MCF 10A (cell line): ENCODE measurements around the gene APBB2. TPM values are rescaled to one million over a fixed set of nuclear protein-coding genes. Genes with fewer than 3 reads are reported as not detected.

Experiments used
- BruUV-seq: library from RNA; stranded (reverse); fragments of 400-500 nt; replicated peaks from 2 replicates; lab custom pipeline; 2021; lab: Mats Ljungman, UMichigan
- CTCF ChIA-PET: fragments of 300-600 bp; sonication (Branson Sonifier 250); formaldehyde crosslinking; extraction: SDS; loops from one replicate; lab custom pipeline; 2021; ENCODE audit warnings: antibody characterized with exemption, inconsistent platforms; lab: Yijun Ruan, JAX
- POLR2A ChIA-PET: fragments of 300-600, 350-650 bp; sonication (Branson Sonifier 250); formaldehyde crosslinking; extraction: SDS; loops from one replicate; lab custom pipeline; 2020; ENCODE audit warnings: antibody characterized with exemption, inconsistent platforms; lab: Yijun Ruan, JAX
- DNase-seq: peaks from one replicate; pipeline ENCODE4 v3.0.0-alpha.2; 2018; ENCODE audit not compliant: unreplicated experiment
- H3K27ac Mint-ChIP-seq: one replicate; pipeline ENCODE4 v1.8.0; 2022; ENCODE audit warnings: mild to moderate bottlenecking, low read depth, mixed read lengths; ENCODE audit not compliant: unreplicated experiment
- H3K27me3 Mint-ChIP-seq: one replicate; pipeline ENCODE4 v1.8.0; 2022; ENCODE audit warnings: mixed read lengths; ENCODE audit not compliant: insufficient read depth, unreplicated experiment
- H3K36me3 Mint-ChIP-seq: one replicate; pipeline ENCODE4 v1.8.0; 2022; ENCODE audit warnings: mild to moderate bottlenecking, moderate library complexity, mixed read lengths; ENCODE audit not compliant: insufficient read depth, unreplicated experiment
- H3K4me1 Mint-ChIP-seq: one replicate; pipeline ENCODE4 v1.8.0; 2022; ENCODE audit warnings: mixed read lengths; ENCODE audit not compliant: insufficient read depth, unreplicated experiment
- H3K4me3 Mint-ChIP-seq: one replicate; pipeline ENCODE4 v1.8.0; 2022; ENCODE audit warnings: mild to moderate bottlenecking, moderate library complexity, mixed read lengths; ENCODE audit not compliant: unreplicated experiment
- H3K9me3 Mint-ChIP-seq: one replicate; pipeline ENCODE4 v1.8.0; 2022; ENCODE audit warnings: mixed read lengths; ENCODE audit not compliant: unreplicated experiment
- CTCF ChIP-seq: fragments of 200-600 bp; IDR thresholded peaks from one replicate; pipeline ENCODE4 v1.8.0; 2022; ENCODE audit warnings: antibody characterized with exemption, mild to moderate bottlenecking; ENCODE audit not compliant: unreplicated experiment
- intact Hi-C: fragments of 100-400 bp; cut with micrococcal nuclease; formaldehyde crosslinking; loops from 2 replicates; pipeline ENCODE4 v1.14.1; 2022
- total RNA-seq: library from RNA; stranded (reverse); gene quantifications from 2 replicates; pipeline ENCODE4 v1.2.3, GENCODE V29; 2022

APBB2 gene
- total RNA-seq, 1 experiment from 2014 or later, result 201 TPM

GRCh38 chr4:41205854-41206460 lies 8.4 kb downstream of the APBB2 start:
- Mint-ChIP-seq H3K4me3 (no peak overlapping the region), H3K9me3 (no peaks in the 10 kb centered on the region), H3K27ac (peak overlapping the region; percentile 31), H3K27me3 (no peaks in the 10 kb centered on the region), H3K36me3 (peaks cover 18% of the 10 kb centered on the region), H3K4me1 (peaks cover 79% of the 10 kb centered on the region)
- no TSS peak for BruUV-seq
- intact Hi-C loops, result no loop called here
- no peak for DNase-seq
- ChIA-PET POLR2A (interaction anchor here (0.5 to 11.0 kb wide), 10 partner anchors 10 to 229 kb away, joined by 3 to 113 read pairs (median 6); no protein-coding TSS in a partner anchor), CTCF (interaction anchor here (0.9 to 1.4 kb wide), 2 partner anchors 73 to 94 kb away, joined by 3 read pairs; no protein-coding TSS in a partner anchor)
- TF ChIP-seq CTCF, result no peak

- POLR2A ChIA-PET, result interaction anchor here (0.6 to 11.0 kb wide), 19 partner anchors 8 to 680 kb away, joined by 3 to 98 read pairs (median 8); partner anchors contain the start of gene APBB2
- CTCF ChIA-PET, result interaction anchor here (0.6 to 2.5 kb wide), 12 partner anchors 8 to 280 kb away, joined by 3 to 16 read pairs (median 3); partner anchors contain the start of gene APBB2
- intact Hi-C loops, result no loop called here
- Mint-ChIP-seq H3K27ac (peak overlapping the region; percentile 83), H3K36me3 (peaks cover 14% of the 10 kb centered on the region), H3K27me3 (no peaks in the 10 kb centered on the region), H3K4me1 (peaks cover 84% of the 10 kb centered on the region), H3K9me3 (no peaks in the 10 kb centered on the region), H3K4me3 (no peak overlapping the region)
- no TSS peak for BruUV-seq
- no peak for DNase-seq
- TF ChIP-seq CTCF, result no peak
Observed at GRCh38 chr4:41205130-41205529, 9.2 kb downstream of the APBB2 start.

GRCh38 chr4:41204400-41204978 lies 9.9 kb downstream of the APBB2 start:
- POLR2A ChIA-PET, result interaction anchor here (0.6 to 11.0 kb wide), 18 partner anchors 9 to 371 kb away, joined by 3 to 98 read pairs (median 8); partner anchors contain the start of gene APBB2
- no peak for TF ChIP-seq CTCF
- Mint-ChIP-seq H3K27me3 (no peaks in the 10 kb centered on the region), H3K36me3 (peaks cover 14% of the 10 kb centered on the region), H3K4me3 (peak overlapping the region; percentile 6), H3K4me1 (peaks cover 85% of the 10 kb centered on the region), H3K9me3 (no peaks in the 10 kb centered on the region), H3K27ac (peak overlapping the region; percentile 83)
- CTCF ChIA-PET, result interaction anchor here (0.7 to 2.5 kb wide), 11 partner anchors 9 to 278 kb away, joined by 3 to 16 read pairs (median 4); partner anchors contain the start of gene APBB2
- BruUV-seq, result no TSS peak
- intact Hi-C loops, result no loop called here
- DNase-seq, result peak; percentile 80

- DNase-seq, result no peak
- no peaks in the 10 kb centered on the region for H3K9me3 Mint-ChIP-seq
- BruUV-seq, result no TSS peak
- TF ChIP-seq CTCF, result no peak
- peaks cover 84% of the 10 kb centered on the region for H3K4me1 Mint-ChIP-seq
- intact Hi-C loops, result no loop called here
- peaks cover 14% of the 10 kb centered on the region for H3K36me3 Mint-ChIP-seq
- H3K4me3 Mint-ChIP-seq, result peak overlapping the region; percentile 6
- POLR2A ChIA-PET, result interaction anchor here (0.7 to 11.0 kb wide), 12 partner anchors 9 to 293 kb away, joined by 3 to 98 read pairs (median 13); partner anchors contain the start of gene APBB2
- H3K27me3 Mint-ChIP-seq, result no peaks in the 10 kb centered on the region
- CTCF ChIA-PET, result interaction anchor here (0.6 to 2.5 kb wide), 9 partner anchors 9 to 337 kb away, joined by 3 to 16 read pairs (median 4); partner anchors contain the start of gene APBB2
- H3K27ac Mint-ChIP-seq, result peak overlapping the region; percentile 83
Observed at GRCh38 chr4:41203841-41204240, 10.5 kb downstream of the APBB2 start.
